ENCODE results near the gene ME3.
A peak's percentile ranks its signal among the peaks of the same experiment; 100 is the strongest.

DNA sequence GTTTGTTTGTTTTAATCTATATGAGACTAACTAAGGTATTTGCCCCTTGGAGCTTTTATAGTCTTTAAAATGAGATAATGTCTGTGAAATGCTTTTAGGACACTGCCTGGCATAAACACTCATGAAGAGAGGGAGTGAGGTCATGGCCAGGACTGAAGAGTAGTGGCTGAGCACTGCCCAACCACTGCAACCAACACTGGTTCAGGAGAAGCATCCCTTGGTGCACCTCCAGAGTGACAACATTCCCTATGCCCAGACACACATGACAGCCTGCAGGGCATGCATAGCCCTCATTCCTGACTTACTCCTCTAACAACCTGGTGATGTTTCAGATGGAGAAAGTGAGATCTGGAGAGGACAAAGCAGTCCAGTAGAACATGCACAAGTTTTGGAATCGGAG, 36.1 kb downstream of the ME3 start:
- TF ChIP-seq CTCF (IDR thresholded peaks at IDR 0.05) (no peak), POLR2AphosphoS5 (IDR thresholded peaks at IDR 0.05; ENCODE audit: low read depth, low read length) (no peak), TCF7L2 (IDR thresholded peaks at IDR 0.05; ENCODE audit: low read depth, low read length) (peak; percentile 47; the same call in 1 of the 2 replicates), SIN3A (IDR thresholded peaks at IDR 0.05; ENCODE audit: borderline replicate concordance, insufficient read depth, low read depth, low read length) (no peak)
- TF ChIP-seq, protein P1, sequence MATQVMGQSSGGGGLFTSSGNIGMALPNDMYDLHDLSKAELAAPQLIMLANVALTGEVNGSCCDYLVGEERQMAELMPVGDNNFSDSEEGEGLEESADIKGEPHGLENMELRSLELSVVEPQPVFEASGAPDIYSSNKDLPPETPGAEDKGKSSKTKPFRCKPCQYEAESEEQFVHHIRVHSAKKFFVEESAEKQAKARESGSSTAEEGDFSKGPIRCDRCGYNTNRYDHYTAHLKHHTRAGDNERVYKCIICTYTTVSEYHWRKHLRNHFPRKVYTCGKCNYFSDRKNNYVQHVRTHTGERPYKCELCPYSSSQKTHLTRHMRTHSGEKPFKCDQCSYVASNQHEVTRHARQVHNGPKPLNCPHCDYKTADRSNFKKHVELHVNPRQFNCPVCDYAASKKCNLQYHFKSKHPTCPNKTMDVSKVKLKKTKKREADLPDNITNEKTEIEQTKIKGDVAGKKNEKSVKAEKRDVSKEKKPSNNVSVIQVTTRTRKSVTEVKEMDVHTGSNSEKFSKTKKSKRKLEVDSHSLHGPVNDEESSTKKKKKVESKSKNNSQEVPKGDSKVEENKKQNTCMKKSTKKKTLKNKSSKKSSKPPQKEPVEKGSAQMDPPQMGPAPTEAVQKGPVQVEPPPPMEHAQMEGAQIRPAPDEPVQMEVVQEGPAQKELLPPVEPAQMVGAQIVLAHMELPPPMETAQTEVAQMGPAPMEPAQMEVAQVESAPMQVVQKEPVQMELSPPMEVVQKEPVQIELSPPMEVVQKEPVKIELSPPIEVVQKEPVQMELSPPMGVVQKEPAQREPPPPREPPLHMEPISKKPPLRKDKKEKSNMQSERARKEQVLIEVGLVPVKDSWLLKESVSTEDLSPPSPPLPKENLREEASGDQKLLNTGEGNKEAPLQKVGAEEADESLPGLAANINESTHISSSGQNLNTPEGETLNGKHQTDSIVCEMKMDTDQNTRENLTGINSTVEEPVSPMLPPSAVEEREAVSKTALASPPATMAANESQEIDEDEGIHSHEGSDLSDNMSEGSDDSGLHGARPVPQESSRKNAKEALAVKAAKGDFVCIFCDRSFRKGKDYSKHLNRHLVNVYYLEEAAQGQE (IDR thresholded peaks at IDR 0.05; ENCODE audit: insufficient read depth in 1 of 2, low read depth in 2 of 2, low read length in 1 of 2): no peak
